IMR-90 (cell line): ENCODE data around the gene TMEM154. TPM values are rescaled to one million over a fixed set of nuclear protein-coding genes. Genes with fewer than 3 reads are reported as not detected.

ENCODE experiments used
- ATAC-seq: fragments of 200-7000 bp; cut with Tn5 transposase; 2 replicates; pipeline ENCODE4 v1.9.1; 2020; ENCODE audit warnings: low read depth, mild to moderate bottlenecking, moderate library complexity
- BruUV-seq: library from RNA; stranded (reverse); fragments of 400-500 nt; replicated peaks from 2 replicates; lab custom pipeline; 2021; lab: Mats Ljungman, UMichigan
- CTCF ChIA-PET: fragments of 300-600 bp; formaldehyde crosslinking; extraction: SDS; loops from one replicate; lab custom pipeline; 2021; ENCODE audit warnings: antibody characterized with exemption; lab: Yijun Ruan, JAX
- POLR2A ChIA-PET: fragments of 300-600 bp; sonication (Branson Sonifier 250); formaldehyde crosslinking; loops from one replicate; lab custom pipeline; 2022; ENCODE audit warnings: antibody characterized with exemption; ENCODE audit not compliant: unreplicated experiment; lab: Charles Lee
- DNase-seq: peaks from one replicate; pipeline ENCODE4 v3.0.0; 2013
- H2AFZ ChIP-seq: replicated peaks from 2 replicates; pipeline ENCODE3; 2013; ENCODE audit warnings: low read length, mild to moderate bottlenecking; ENCODE audit not compliant: poor library complexity
- H2AK5ac ChIP-seq: 2 replicates; pipeline ENCODE4 v1.6.1; 2013; ENCODE audit warnings: low read depth, low read length, inconsistent platforms
- H2AK9ac ChIP-seq: replicated peaks from 2 replicates; pipeline ENCODE3; 2013; ENCODE audit warnings: mild to moderate bottlenecking, low read depth, low read length, moderate library complexity; ENCODE audit not compliant: poor library complexity
- H2BK120ac ChIP-seq: 2 replicates; pipeline ENCODE4 v1.6.1; 2013; ENCODE audit warnings: low read depth, low read length, inconsistent platforms
- H2BK15ac ChIP-seq: 3 replicates; pipeline ENCODE4 v1.6.1; 2013; ENCODE audit warnings: low read depth, low read length, inconsistent platforms
- H2BK20ac ChIP-seq: 2 replicates; pipeline ENCODE4 v1.6.1; 2013; ENCODE audit warnings: low read depth, mild to moderate bottlenecking, inconsistent platforms, low read length, moderate library complexity
- H2BK5ac ChIP-seq: 2 replicates; pipeline ENCODE4 v1.6.1; 2013; ENCODE audit warnings: mild to moderate bottlenecking, low read depth, low read length, inconsistent platforms; ENCODE audit not compliant: poor library complexity, severe bottlenecking
- H3K14ac ChIP-seq: replicated peaks from 2 replicates; pipeline ENCODE4 v1.6.1; 2013; ENCODE audit warnings: low read depth, low read length, inconsistent platforms
- H3K18ac ChIP-seq: 2 replicates; pipeline ENCODE4 v1.6.1; 2013; ENCODE audit warnings: low read depth, low read length, control low read depth
- H3K23ac ChIP-seq: 2 replicates; pipeline ENCODE4 v1.6.1; 2013; ENCODE audit warnings: low read depth, low read length, inconsistent platforms
- H3K27ac ChIP-seq: 2 replicates; pipeline ENCODE4 v1.5.1; 2013; ENCODE audit warnings: mild to moderate bottlenecking, control low read depth, low read length; ENCODE audit not compliant: insufficient read depth
- H3K27me3 ChIP-seq: 2 replicates; pipeline ENCODE4 v1.6.1; 2013; ENCODE audit warnings: low read length; ENCODE audit not compliant: control insufficient read depth, insufficient read depth
- H3K36me3 ChIP-seq: 2 replicates; pipeline ENCODE4 v1.6.1; 2013; ENCODE audit warnings: low read length, mixed read lengths; ENCODE audit not compliant: control insufficient read depth, insufficient read depth
- H3K4ac ChIP-seq: 2 replicates; pipeline ENCODE4 v1.6.1; 2013; ENCODE audit warnings: low read depth, low read length, inconsistent platforms
- H3K4me1 ChIP-seq: 2 replicates; pipeline ENCODE4 v1.6.1; 2013; ENCODE audit warnings: low read length, mixed read lengths; ENCODE audit not compliant: control insufficient read depth, insufficient read depth
- H3K4me2 ChIP-seq: 2 replicates; pipeline ENCODE4 v1.6.1; 2013; ENCODE audit warnings: low read depth, mild to moderate bottlenecking, control low read depth, low read length, moderate library complexity
- H3K4me3 ChIP-seq: 2 replicates; pipeline ENCODE4 v1.5.1; 2013; ENCODE audit warnings: low read depth, mild to moderate bottlenecking, control low read depth, low read length, moderate library complexity; ENCODE audit not compliant: insufficient read depth
- H3K56ac ChIP-seq: 2 replicates; pipeline ENCODE4 v1.6.1; 2013; ENCODE audit warnings: low read length, inconsistent platforms; ENCODE audit not compliant: insufficient read depth; ENCODE audit errors: extremely low read depth
- H3K79me1 ChIP-seq, 2 experiments: 2 replicates each; pipeline ENCODE4 v1.6.1; 2013; ENCODE audit warnings: low read length in 2 of 2, inconsistent platforms in 1 of 2, low read depth in 1 of 2
- H3K9ac ChIP-seq: 2 replicates; pipeline ENCODE4 v1.6.1; 2013; ENCODE audit warnings: low read depth, low read length, control low read depth
- H3K9me1 ChIP-seq: 2 replicates; pipeline ENCODE4 v1.6.1; 2013; ENCODE audit warnings: low read length, inconsistent platforms; ENCODE audit not compliant: insufficient read depth
- H3K9me3 ChIP-seq: 2 replicates; pipeline ENCODE4 v1.6.1; 2013; ENCODE audit warnings: low read length; ENCODE audit not compliant: control insufficient read depth, insufficient read depth
- H4K20me1 ChIP-seq: 2 replicates; pipeline ENCODE4 v1.6.1; 2013; ENCODE audit warnings: low read length, inconsistent platforms; ENCODE audit not compliant: insufficient read depth
- H4K5ac ChIP-seq: 2 replicates; pipeline ENCODE4 v1.6.1; 2013; ENCODE audit warnings: mild to moderate bottlenecking, low read depth, low read length, control low read depth
- H4K8ac ChIP-seq, 2 experiments: 2 replicates each; pipeline ENCODE4 v1.6.1; 2013; ENCODE audit warnings: low read depth in 2 of 2, low read length in 2 of 2, control low read depth in 1 of 2, inconsistent platforms in 1 of 2
- H4K91ac ChIP-seq: 2 replicates; pipeline ENCODE4 v1.6.1; 2013; ENCODE audit warnings: low read depth, low read length, inconsistent platforms; ENCODE audit not compliant: insufficient read depth
- CHD1 ChIP-seq: IDR thresholded peaks from 2 replicates; pipeline ENCODE4 v1.6.1; 2012; ENCODE audit warnings: low read depth, low read length, improper control_type of control experiment
- CTCF ChIP-seq: conservative IDR thresholded peaks from 2 replicates; pipeline ENCODE4 v1.5.1; 2012; ENCODE audit warnings: mild to moderate bottlenecking, low read depth, low read length, improper control_type of control experiment
- FOS ChIP-seq: fragments of 150-350 bp; IDR thresholded peaks from 2 replicates; pipeline ENCODE4 v1.6.1; 2016; ENCODE audit warnings: low read depth, low read length
- RFX5 ChIP-seq: IDR thresholded peaks from 2 replicates; pipeline ENCODE4 v1.8.0; 2012; ENCODE audit warnings: low read depth, mild to moderate bottlenecking, low read length, moderate library complexity
- SMC3 ChIP-seq: fragments of 150-350 bp; IDR thresholded peaks from 2 replicates; pipeline ENCODE4 v1.6.1; 2016; ENCODE audit warnings: low read depth, mild to moderate bottlenecking, antibody characterized with exemption, low read length, moderate library complexity
- USF2 ChIP-seq: fragments of 150-350 bp; IDR thresholded peaks from 2 replicates; pipeline ENCODE4 v1.6.1; 2017; ENCODE audit warnings: mild to moderate bottlenecking, antibody characterized with exemption, low read length, low read depth
- WGBS, 2 experiments: methylation state at CpG; one replicate each; pipeline versions ENCODE4 v1.1.5 to v1.1.7; 2013; ENCODE audit warnings: missing lambda C conversion rate in 2 of 2; ENCODE audit not compliant: insufficient read length in 1 of 2; ENCODE audit errors: extremely low coverage in 2 of 2; 5-methylcytosine and 5-hydroxymethylcytosine counted together
- dilution Hi-C: fragments of 300-500 bp; cut with HindIII; formaldehyde crosslinking; loops from one replicate; pipeline ENCODE4 v1.14.3; 2018; ENCODE audit warnings: low sequenced_read_pairs; ENCODE audit not compliant: unreplicated experiment
- in situ Hi-C: fragments of 300-500 bp; cut with MboI; formaldehyde crosslinking; loops from 3 replicates; pipeline ENCODE4 v1.14.3; 2019; ENCODE audit warnings: low sequenced_read_pairs, inconsistent platforms, mixed read lengths
- intact Hi-C: fragments of 100-400 bp; cut with micrococcal nuclease; formaldehyde crosslinking; loops from 2 replicates; pipeline ENCODE4 v1.10.0; 2022
- polyA plus RNA-seq, 3 experiments: library from polyadenylated mRNA; depleted of rRNA; stranded (reverse); fragments of >200 nt; gene quantifications; 2 replicates each; pipeline ENCODE4 v1.2.3, GENCODE V29; 2012; ENCODE audit warnings: low replicate concordance in 1 of 3
- total RNA-seq: library from RNA; depleted of rRNA; stranded (reverse); fragments of >200 nt; gene quantifications from 2 replicates; pipeline ENCODE4 v1.2.3, GENCODE V29; 2012

Gene TMEM154
- total and polyA plus RNA-seq, 2 of the 4 experiments (the other 2 are of a cell fraction) = 0.12 to 0.18 TPM

GRCh38 chr4:152690706-152691651, 11.2 kb upstream of the TMEM154 start:
- Histone ChIP-seq H2BK5ac (no peak overlapping the region), H3K18ac (no peak overlapping the region), H3K4me3 (no peak overlapping the region), H3K4me2 (no peak overlapping the region), H3K4ac (no peak overlapping the region), H3K27ac (no peak overlapping the region), H2BK120ac (no peak overlapping the region), H3K9me1 (no peaks in the 10 kb centered on the region), H4K20me1 (no peaks in the 10 kb centered on the region), H3K14ac (no peak overlapping the region), H3K79me1 (no peaks in the 10 kb centered on the region), H2BK20ac (no peak overlapping the region), H3K9me3 (no peaks in the 10 kb centered on the region), H3K4me1 (no peaks in the 10 kb centered on the region), H4K5ac (no peak overlapping the region), H4K91ac (no peak overlapping the region), H3K27me3 (peaks cover 33% of the 10 kb centered on the region), H2AFZ (no peak overlapping the region), H3K56ac (no peak overlapping the region), H2AK9ac (no peak overlapping the region), H3K9ac (no peak overlapping the region), H2AK5ac (no peak overlapping the region), H3K23ac (no peak overlapping the region), H2BK15ac (no peak overlapping the region), H4K8ac (no peak overlapping the region), H3K36me3 (no peaks in the 10 kb centered on the region)
- DNase-seq = no peak
- no CpG with 5 or more reads among the region's 4 CpGs for WGBS, 2 experiments
- ChIA-PET POLR2A (no interaction called here), CTCF (no interaction called here)
- dilution Hi-C loops (no loop called here), intact Hi-C loops (no loop called here), in situ Hi-C loops (no loop called here)
- no peak for ATAC-seq
- no peak for TF ChIP-seq SMC3
- TF ChIP-seq FOS = no peak
- no peak for TF ChIP-seq USF2
- no peak for TF ChIP-seq RFX5
- no peak for TF ChIP-seq CHD1
- no peak for TF ChIP-seq CTCF
- no TSS peak for BruUV-seq
